ENCODE data around the gene CDK6. TPM values are rescaled to one million over a fixed set of nuclear protein-coding genes. Genes with fewer than 3 reads are reported as not detected.

Gene CDK6
- total and polyA plus RNA-seq, 4 donors = 1.6 to 66.4 (median 12.1) TPM

GRCh38 chr7:92678291-92678920, 158.0 kb downstream of the CDK6 start:
- WGBS, 2 donors = 80 to 86% methylated on average over 3 of the region's 3 CpGs
- Histone ChIP-seq H3K4me1 (ENCODE audit: control insufficient read depth in 5 of 5, insufficient read depth in 5 of 5, low read length in 5 of 5) (peaks cover 6 to 30% (median 24%) of the 10 kb centered on the region in 5 donors), H3K9me3 (ENCODE audit: control insufficient read depth in 4 of 4, insufficient read depth in 3 of 4, low read length in 3 of 4) (no peaks in the 10 kb centered on the region), H3K27ac (ENCODE audit: low read depth in 1 of 2, low read length in 1 of 2) (peak overlapping the region in 1 of 2 donors; percentile 44), H3K36me3 (ENCODE audit: control insufficient read depth in 4 of 4, insufficient read depth in 4 of 4, low read length in 4 of 4) (no peaks in the 10 kb centered on the region), H3K4me3 (no peak overlapping the region), H3K27me3 (ENCODE audit: control insufficient read depth in 3 of 3, insufficient read depth in 3 of 3, low read length in 2 of 3) (no peaks in the 10 kb centered on the region), H3K9ac (ENCODE audit: insufficient read depth in 1 of 2, low read length in 2 of 2) (no peak overlapping the region)
- TF ChIP-seq CTCF (IDR thresholded peaks at IDR 0.05; ENCODE audit: control extremely low read depth, extremely low read depth) = no peak
- DNase-seq (peak in 1 of 3 donors; percentile 31), ATAC-seq (ENCODE audit: insufficient read depth, low FRiP score) (no peak)

DNA sequence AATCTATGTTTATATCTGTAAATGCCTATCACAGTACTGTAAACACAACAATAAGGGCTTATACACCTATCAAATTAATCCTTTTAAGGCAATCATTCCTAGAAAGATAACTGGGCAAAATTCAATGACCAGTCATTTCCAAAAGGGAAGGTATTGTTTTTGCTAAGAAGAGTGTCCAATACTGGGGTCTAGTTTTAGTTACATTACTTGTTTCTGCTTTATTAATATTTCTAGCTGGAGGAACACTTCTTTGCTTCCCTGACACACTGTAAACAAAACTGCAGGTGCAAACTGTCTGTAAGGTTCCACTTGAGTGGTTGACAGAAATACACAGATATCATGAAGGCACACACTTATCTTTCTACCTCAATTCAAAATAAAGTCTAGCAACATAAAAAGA, 162.0 kb downstream of the CDK6 start:
- no peak for TF ChIP-seq CTCF (IDR thresholded peaks at IDR 0.05; ENCODE audit: control extremely low read depth, extremely low read depth)
- no peak overlapping the region for H3K27ac ChIP-seq (ENCODE audit: low read depth in 1 of 2, low read length in 1 of 2)
- ATAC-seq (ENCODE audit: insufficient read depth, low FRiP score) = no peak
- H3K4me1 ChIP-seq (ENCODE audit: control insufficient read depth in 5 of 5, insufficient read depth in 5 of 5, low read length in 5 of 5) = peaks cover 0 to 8% (median 4%) of the 10 kb centered on the region in 5 donors
- H3K36me3 ChIP-seq (ENCODE audit: control insufficient read depth in 4 of 4, insufficient read depth in 4 of 4, low read length in 4 of 4) = peaks cover 0 to 11% (median 3%) of the 10 kb centered on the region in 4 donors
- no peaks in the 10 kb centered on the region for H3K27me3 ChIP-seq (ENCODE audit: control insufficient read depth in 3 of 3, insufficient read depth in 3 of 3, low read length in 2 of 3)
- no peak overlapping the region for H3K4me3 ChIP-seq
- no peaks in the 10 kb centered on the region for H3K9me3 ChIP-seq (ENCODE audit: control insufficient read depth in 4 of 4, insufficient read depth in 3 of 4, low read length in 3 of 4)
- no peak overlapping the region for H3K9ac ChIP-seq (ENCODE audit: insufficient read depth in 1 of 2, low read length in 2 of 2)
- no peak for DNase-seq

- Histone ChIP-seq H3K27ac (ENCODE audit: low read depth in 1 of 2, low read length in 1 of 2) (no peak overlapping the region), H3K27me3 (ENCODE audit: control insufficient read depth in 3 of 3, insufficient read depth in 3 of 3, low read length in 2 of 3) (no peaks in the 10 kb centered on the region), H3K36me3 (ENCODE audit: control insufficient read depth in 4 of 4, insufficient read depth in 4 of 4, low read length in 4 of 4) (peaks cover 0 to 18% (median 3%) of the 10 kb centered on the region in 4 donors), H3K9ac (ENCODE audit: insufficient read depth in 1 of 2, low read length in 2 of 2) (no peak overlapping the region), H3K4me1 (ENCODE audit: control insufficient read depth in 5 of 5, insufficient read depth in 5 of 5, low read length in 5 of 5) (peaks cover 0 to 9% (median 0%) of the 10 kb centered on the region in 5 donors), H3K9me3 (ENCODE audit: control insufficient read depth in 4 of 4, insufficient read depth in 3 of 4, low read length in 3 of 4) (no peaks in the 10 kb centered on the region), H3K4me3 (no peak overlapping the region)
- no peak for ATAC-seq (ENCODE audit: insufficient read depth, low FRiP score)
- DNase-seq = no peak
- 86 to 92% methylated on average over 6 of the region's 6 CpGs for WGBS, 2 donors
- no peak for TF ChIP-seq CTCF (IDR thresholded peaks at IDR 0.05; ENCODE audit: control extremely low read depth, extremely low read depth)
These were observed 164.7 kb downstream of the CDK6 start for GRCh38 chr7:92671505-92672169.

Measured in lung (tissue), 12 donors.